Activated CD8-positive, alpha-beta T cell treated with anti-CD3 and anti-CD28 coated beads, Interleukin-2, amount 10 ng/mL, durations not matched to agents 7 days and 5 days (primary cell): ENCODE data around the gene ARHGAP24. TPM values are rescaled to one million over a fixed set of nuclear protein-coding genes. Genes with fewer than 3 reads are reported as not detected.

ENCODE experiments used
- ATAC-seq: fragments of 150-1000 bp; cut with Tn5 transposase; one replicate; pipeline ENCODE4 v1.10.0; 2021; ENCODE audit warnings: moderate library complexity
- CTCF ChIA-PET: fragments of 350-600 bp; sonication (Branson Sonifier 250); formaldehyde crosslinking; loops from one replicate; lab custom pipeline; 2021; ENCODE audit warnings: antibody characterized with exemption; lab: Charles Lee
- POLR2A ChIA-PET: fragments of 350-600 bp; sonication (Branson Sonifier 250); formaldehyde crosslinking; loops from one replicate; lab custom pipeline; 2021; ENCODE audit warnings: antibody characterized with exemption; lab: Charles Lee
- DNase-seq: peaks from one replicate; pipeline ENCODE4 v3.0.0-alpha.2; 2020
- H3K27ac Mint-ChIP-seq: one replicate; pipeline ENCODE4 v1.8.0; 2021; ENCODE audit warnings: mild to moderate bottlenecking, mixed read lengths
- H3K27me3 Mint-ChIP-seq: one replicate; pipeline ENCODE4 v1.8.0; 2021; ENCODE audit warnings: low read depth, mixed read lengths
- H3K36me3 Mint-ChIP-seq: one replicate; pipeline ENCODE4 v1.8.0; 2021; ENCODE audit warnings: low read depth, mixed read lengths
- H3K4me1 Mint-ChIP-seq: one replicate; pipeline ENCODE4 v1.8.0; 2021; ENCODE audit warnings: low read depth, mixed read lengths
- H3K4me3 Mint-ChIP-seq: one replicate; pipeline ENCODE4 v1.8.0; 2021; ENCODE audit warnings: mild to moderate bottlenecking, mixed read lengths
- H3K9me3 Mint-ChIP-seq: one replicate; pipeline ENCODE4 v1.8.0; 2022; ENCODE audit warnings: mixed read lengths; ENCODE audit not compliant: insufficient read depth
- total RNA-seq, 2 experiments: library from RNA; stranded (reverse); gene quantifications; one replicate each; pipeline ENCODE4 v1.2.3, GENCODE V29; 2021

ARHGAP24 gene
- total RNA-seq, 2 experiments from 2014 or later = not detected

- ChIA-PET POLR2A (no interaction called here), CTCF (no interaction called here)
- Mint-ChIP-seq H3K27ac (no peak overlapping the region), H3K9me3 (no peaks in the 10 kb centered on the region), H3K4me3 (no peak overlapping the region), H3K27me3 (no peaks in the 10 kb centered on the region), H3K4me1 (no peaks in the 10 kb centered on the region), H3K36me3 (no peaks in the 10 kb centered on the region)
- DNase-seq (no peak), ATAC-seq (no peak)
These were observed 128.7 kb downstream of the ARHGAP24 start for GRCh38 chr4:85603437-85604336.

- ChIA-PET POLR2A (no interaction called here), CTCF (no interaction called here)
- DNase-seq (no peak), ATAC-seq (no peak)
- no peaks in the 10 kb centered on the region for H3K36me3 Mint-ChIP-seq
- H3K4me1 Mint-ChIP-seq = no peaks in the 10 kb centered on the region
- no peak overlapping the region for H3K4me3 Mint-ChIP-seq
- no peaks in the 10 kb centered on the region for H3K27me3 Mint-ChIP-seq
- H3K9me3 Mint-ChIP-seq = peaks cover 1% of the 10 kb centered on the region
- H3K27ac Mint-ChIP-seq = no peak overlapping the region
These were observed 131.6 kb downstream of the ARHGAP24 start for GRCh38 chr4:85606505-85606904.

- Mint-ChIP-seq H3K4me3 (no peak overlapping the region), H3K9me3 (peaks cover 4% of the 10 kb centered on the region), H3K4me1 (no peaks in the 10 kb centered on the region), H3K27ac (no peak overlapping the region), H3K27me3 (no peaks in the 10 kb centered on the region), H3K36me3 (no peaks in the 10 kb centered on the region)
- CTCF ChIA-PET = no interaction called here
- ATAC-seq (no peak), DNase-seq (no peak)
- POLR2A ChIA-PET = no interaction called here
These were observed 132.7 kb downstream of the ARHGAP24 start for GRCh38 chr4:85607624-85608023.

GRCh38 chr4:85610450-85610849 is 135.5 kb downstream of the ARHGAP24 start:
- no peak for ATAC-seq
- Mint-ChIP-seq H3K27ac (no peak overlapping the region), H3K9me3 (peaks cover 4% of the 10 kb centered on the region), H3K4me3 (no peak overlapping the region), H3K4me1 (no peaks in the 10 kb centered on the region), H3K36me3 (no peaks in the 10 kb centered on the region), H3K27me3 (no peaks in the 10 kb centered on the region)
- POLR2A ChIA-PET = no interaction called here
- no peak for DNase-seq
- CTCF ChIA-PET = no interaction called here

- ChIA-PET CTCF (no interaction called here), POLR2A (no interaction called here)
- H3K27me3 Mint-ChIP-seq = no peaks in the 10 kb centered on the region
- no peak for ATAC-seq
- H3K27ac Mint-ChIP-seq = no peak overlapping the region
- H3K4me1 Mint-ChIP-seq = no peaks in the 10 kb centered on the region
- H3K36me3 Mint-ChIP-seq = no peaks in the 10 kb centered on the region
- H3K4me3 Mint-ChIP-seq = no peak overlapping the region
- DNase-seq = no peak
- peaks cover 4% of the 10 kb centered on the region for H3K9me3 Mint-ChIP-seq
These were observed 136.7 kb downstream of the ARHGAP24 start for GRCh38 chr4:85611661-85612060.

- Mint-ChIP-seq H3K27ac (no peak overlapping the region), H3K4me1 (no peaks in the 10 kb centered on the region), H3K9me3 (peaks cover 4% of the 10 kb centered on the region), H3K36me3 (no peaks in the 10 kb centered on the region), H3K27me3 (no peaks in the 10 kb centered on the region), H3K4me3 (no peak overlapping the region)
- POLR2A ChIA-PET = no interaction called here
- ATAC-seq = no peak
- CTCF ChIA-PET = no interaction called here
- DNase-seq = no peak
These were observed 139.0 kb downstream of the ARHGAP24 start for GRCh38 chr4:85613901-85614300.

- no peak for ATAC-seq
These were observed 141.0 kb downstream of the ARHGAP24 start for GRCh38 chr4:85615952-85616351.

GRCh38 chr4:85617202-85617601 is 142.3 kb downstream of the ARHGAP24 start:
- no peak overlapping the region for H3K27ac Mint-ChIP-seq
- CTCF ChIA-PET = no interaction called here

More at GRCh38 chr4:85615952-85616351, 141.0 kb downstream of the ARHGAP24 start:
- no peaks in the 10 kb centered on the region for H3K4me1 Mint-ChIP-seq
- no peak for DNase-seq
- ChIA-PET POLR2A (no interaction called here), CTCF (no interaction called here)
- no peak overlapping the region for H3K4me3 Mint-ChIP-seq
- no peaks in the 10 kb centered on the region for H3K36me3 Mint-ChIP-seq
- no peaks in the 10 kb centered on the region for H3K27me3 Mint-ChIP-seq
- H3K9me3 Mint-ChIP-seq = peaks cover 4% of the 10 kb centered on the region
- no peak overlapping the region for H3K27ac Mint-ChIP-seq

GRCh38 chr4:85632981-85633380 is 158.0 kb downstream of the ARHGAP24 start:
- ChIA-PET CTCF (no interaction called here), POLR2A (no interaction called here)
- Mint-ChIP-seq H3K27me3 (no peaks in the 10 kb centered on the region), H3K27ac (no peak overlapping the region), H3K4me1 (no peaks in the 10 kb centered on the region), H3K4me3 (no peak overlapping the region), H3K36me3 (no peaks in the 10 kb centered on the region), H3K9me3 (no peaks in the 10 kb centered on the region)
- DNase-seq (no peak), ATAC-seq (no peak)

More at GRCh38 chr4:85617202-85617601, 142.3 kb downstream of the ARHGAP24 start:
- no peaks in the 10 kb centered on the region for H3K27me3 Mint-ChIP-seq
- ATAC-seq (no peak), DNase-seq (no peak)
- POLR2A ChIA-PET = no interaction called here
- no peak overlapping the region for H3K4me3 Mint-ChIP-seq
- no peaks in the 10 kb centered on the region for H3K36me3 Mint-ChIP-seq
- no peaks in the 10 kb centered on the region for H3K9me3 Mint-ChIP-seq
- no peaks in the 10 kb centered on the region for H3K4me1 Mint-ChIP-seq

GRCh38 chr4:85637778-85638177 is 162.8 kb downstream of the ARHGAP24 start:
- DNase-seq (no peak), ATAC-seq (no peak)
- H3K27me3 Mint-ChIP-seq = no peaks in the 10 kb centered on the region
- no peak overlapping the region for H3K4me3 Mint-ChIP-seq
- no peaks in the 10 kb centered on the region for H3K4me1 Mint-ChIP-seq
- POLR2A ChIA-PET = no interaction called here
- H3K9me3 Mint-ChIP-seq = no peaks in the 10 kb centered on the region
- no peak overlapping the region for H3K27ac Mint-ChIP-seq
- H3K36me3 Mint-ChIP-seq = no peaks in the 10 kb centered on the region
- CTCF ChIA-PET = no interaction called here

- DNase-seq = no peak
- no peak for ATAC-seq
- no peaks in the 10 kb centered on the region for H3K9me3 Mint-ChIP-seq
- H3K4me3 Mint-ChIP-seq = no peak overlapping the region
- POLR2A ChIA-PET = no interaction called here
- H3K36me3 Mint-ChIP-seq = no peaks in the 10 kb centered on the region
- H3K27me3 Mint-ChIP-seq = no peaks in the 10 kb centered on the region
- H3K27ac Mint-ChIP-seq = no peak overlapping the region
- H3K4me1 Mint-ChIP-seq = no peaks in the 10 kb centered on the region
- CTCF ChIA-PET = no interaction called here
These were observed 165.0 kb downstream of the ARHGAP24 start for GRCh38 chr4:85639946-85640345.

GRCh38 chr4:85642356-85643100 is 167.6 kb downstream of the ARHGAP24 start:
- no peak for DNase-seq
- H3K4me3 Mint-ChIP-seq = no peak overlapping the region
- no peaks in the 10 kb centered on the region for H3K36me3 Mint-ChIP-seq
- H3K4me1 Mint-ChIP-seq = no peaks in the 10 kb centered on the region
- ChIA-PET CTCF (no interaction called here), POLR2A (no interaction called here)
- H3K27me3 Mint-ChIP-seq = no peaks in the 10 kb centered on the region
- no peak overlapping the region for H3K27ac Mint-ChIP-seq
- H3K9me3 Mint-ChIP-seq = no peaks in the 10 kb centered on the region
- ATAC-seq = no peak
